Ectodermal cell (in vitro differentiated cells): ENCODE results near the gene RPRD2.
"Not testable (repeated sequence)": the region's sequence is repeated elsewhere in the genome, so short reads cannot be mapped to it uniquely, and the experiment has no call there.

Experiments
- H3K27ac ChIP-seq: 2 replicates; pipeline ENCODE4 v1.7.0; 2013; ENCODE audit warnings: mild to moderate bottlenecking, low read depth, low read length; ENCODE audit not compliant: insufficient read depth, poor library complexity, severe bottlenecking
- H3K27me3 ChIP-seq: 2 replicates; pipeline ENCODE4 v1.7.0; 2013; ENCODE audit warnings: mild to moderate bottlenecking, low read length; ENCODE audit not compliant: insufficient read depth, control insufficient read depth, poor library complexity, severe bottlenecking
- H3K36me3 ChIP-seq: one replicate; pipeline ENCODE4 v1.7.0; 2013; ENCODE audit warnings: low read length; ENCODE audit not compliant: control insufficient read depth, insufficient read depth
- H3K4me1 ChIP-seq: one replicate; pipeline ENCODE4 v1.7.0; 2013; ENCODE audit warnings: low read length; ENCODE audit not compliant: control insufficient read depth, insufficient read depth
- H3K4me3 ChIP-seq: 2 replicates; pipeline ENCODE4 v1.7.0; 2013; ENCODE audit warnings: low read depth, low read length, control low read depth; ENCODE audit not compliant: insufficient read depth
- H3K9me3 ChIP-seq: 2 replicates; pipeline ENCODE4 v1.7.0; 2013; ENCODE audit warnings: mild to moderate bottlenecking, low read length, moderate library complexity; ENCODE audit not compliant: control insufficient read depth
- WGBS, 2 experiments: methylation state at CpG; one replicate each; pipeline ENCODE4 v1.1.7; 2013; ENCODE audit warnings: missing lambda C conversion rate in 2 of 2; 5-methylcytosine and 5-hydroxymethylcytosine counted together

The RPRD2 gene

GRCh38 chr1:150387200-150387599 is 23.3 kb downstream of the RPRD2 start:
- Histone ChIP-seq H3K4me1 (no peaks in the 10 kb centered on the region), H3K4me3 (no peak overlapping the region), H3K36me3 (no peaks in the 10 kb centered on the region), H3K27me3 (no peaks in the 10 kb centered on the region), H3K9me3 (no peaks in the 10 kb centered on the region), H3K27ac (no peak overlapping the region)

GRCh38 chr1:150388241-150388640 is 24.3 kb downstream of the RPRD2 start:
- no peaks in the 10 kb centered on the region for H3K27me3 ChIP-seq
- H3K9me3 ChIP-seq, result no peaks in the 10 kb centered on the region
- 81% methylated on average over 2 of the region's 5 CpGs; no CpG with 5 or more reads in 1 of the 2 experiments for WGBS, 2 experiments
- no peaks in the 10 kb centered on the region for H3K4me1 ChIP-seq
- H3K4me3 ChIP-seq, result no peak overlapping the region
- no peaks in the 10 kb centered on the region for H3K36me3 ChIP-seq
- no peak overlapping the region for H3K27ac ChIP-seq

- WGBS, 2 experiments, result 63 to 64% methylated on average over 4 of the region's 4 CpGs
- no peak overlapping the region for H3K27ac ChIP-seq
Observed at GRCh38 chr1:150389650-150390049, 25.7 kb downstream of the RPRD2 start.

GRCh38 chr1:150392627-150393026 is 28.7 kb downstream of the RPRD2 start:
- Histone ChIP-seq H3K9me3 (no peaks in the 10 kb centered on the region), H3K4me3 (no peak overlapping the region), H3K4me1 (no peaks in the 10 kb centered on the region), H3K36me3 (no peaks in the 10 kb centered on the region), H3K27me3 (no peaks in the 10 kb centered on the region), H3K27ac (no peak overlapping the region)
- 77 to 80% methylated on average over 3 of the region's 3 CpGs for WGBS, 2 experiments

More at GRCh38 chr1:150389650-150390049, 25.7 kb downstream of the RPRD2 start:
- no peaks in the 10 kb centered on the region for H3K4me1 ChIP-seq
- H3K27me3 ChIP-seq, result no peaks in the 10 kb centered on the region
- no peaks in the 10 kb centered on the region for H3K36me3 ChIP-seq
- no peak overlapping the region for H3K4me3 ChIP-seq
- H3K9me3 ChIP-seq, result no peaks in the 10 kb centered on the region

GRCh38 chr1:150395115-150395514 is 31.2 kb downstream of the RPRD2 start:
- WGBS, 2 experiments, result 96% methylated on average over 2 of the region's 2 CpGs; no CpG with 5 or more reads in 1 of the 2 experiments
- H3K4me1 ChIP-seq, H3K36me3 ChIP-seq, H3K27me3 ChIP-seq, H3K4me3 ChIP-seq, H3K27ac ChIP-seq, H3K9me3 ChIP-seq: not testable (repeated sequence)

- Histone ChIP-seq H3K27me3 (no peaks in the 10 kb centered on the region), H3K4me3 (no peak overlapping the region), H3K36me3 (no peaks in the 10 kb centered on the region), H3K27ac (no peak overlapping the region), H3K4me1 (no peaks in the 10 kb centered on the region), H3K9me3 (no peaks in the 10 kb centered on the region)
- WGBS, 2 experiments, result 96 to 98% methylated on average over 5 to 6 of the region's 6 CpGs
Observed at GRCh38 chr1:150397392-150398032, 33.6 kb downstream of the RPRD2 start.

GRCh38 chr1:150404465-150404864 is 40.5 kb downstream of the RPRD2 start:
- H3K4me3 ChIP-seq, result no peak overlapping the region
- no peaks in the 10 kb centered on the region for H3K36me3 ChIP-seq
- no peak overlapping the region for H3K27ac ChIP-seq
- H3K27me3 ChIP-seq, result no peaks in the 10 kb centered on the region
- no peaks in the 10 kb centered on the region for H3K9me3 ChIP-seq
- no peaks in the 10 kb centered on the region for H3K4me1 ChIP-seq
- WGBS, 2 experiments, result 78 to 79% methylated on average over 6 of the region's 6 CpGs

GRCh38 chr1:150405660-150406059 is 41.7 kb downstream of the RPRD2 start:
- 94 to 95% methylated on average over 5 of the region's 5 CpGs for WGBS, 2 experiments
- Histone ChIP-seq H3K27me3 (no peaks in the 10 kb centered on the region), H3K27ac (no peak overlapping the region), H3K4me1 (no peaks in the 10 kb centered on the region), H3K9me3 (no peaks in the 10 kb centered on the region), H3K4me3 (no peak overlapping the region), H3K36me3 (no peaks in the 10 kb centered on the region)

- no peaks in the 10 kb centered on the region for H3K9me3 ChIP-seq
- no peaks in the 10 kb centered on the region for H3K36me3 ChIP-seq
- H3K27me3 ChIP-seq, result no peaks in the 10 kb centered on the region
- 88 to 89% methylated on average over 8 of the region's 8 CpGs for WGBS, 2 experiments
- no peak overlapping the region for H3K4me3 ChIP-seq
- H3K4me1 ChIP-seq, result no peaks in the 10 kb centered on the region
- H3K27ac ChIP-seq, result no peak overlapping the region
Observed at GRCh38 chr1:150406483-150406882, 42.5 kb downstream of the RPRD2 start.

- Histone ChIP-seq H3K36me3 (no peaks in the 10 kb centered on the region), H3K4me3 (no peak overlapping the region), H3K27ac (no peak overlapping the region), H3K27me3 (no peaks in the 10 kb centered on the region), H3K4me1 (no peaks in the 10 kb centered on the region), H3K9me3 (no peaks in the 10 kb centered on the region)
- 84 to 94% methylated on average over 2 to 3 of the region's 3 CpGs for WGBS, 2 experiments
Observed at GRCh38 chr1:150407330-150407729, 43.4 kb downstream of the RPRD2 start.

- Histone ChIP-seq H3K36me3 (no peaks in the 10 kb centered on the region), H3K27ac (no peak overlapping the region), H3K4me1 (no peaks in the 10 kb centered on the region), H3K27me3 (no peaks in the 10 kb centered on the region), H3K9me3 (no peaks in the 10 kb centered on the region), H3K4me3 (no peak overlapping the region)
- 86 to 100% methylated on average over 2 of the region's 2 CpGs for WGBS, 2 experiments
Observed at GRCh38 chr1:150408800-150409199, 44.9 kb downstream of the RPRD2 start.
